ENCODE results near the gene PLXNA4. TPM values are rescaled to one million over a fixed set of nuclear protein-coding genes. Genes with fewer than 3 reads are reported as not detected.
A peak's percentile ranks its signal among the peaks of the same experiment; 100 is the strongest.

PLXNA4 gene
- polyA plus RNA-seq, 2 of the 4 experiments (the other 2 are of a cell fraction), result 0.12 to 0.34 TPM

DNA sequence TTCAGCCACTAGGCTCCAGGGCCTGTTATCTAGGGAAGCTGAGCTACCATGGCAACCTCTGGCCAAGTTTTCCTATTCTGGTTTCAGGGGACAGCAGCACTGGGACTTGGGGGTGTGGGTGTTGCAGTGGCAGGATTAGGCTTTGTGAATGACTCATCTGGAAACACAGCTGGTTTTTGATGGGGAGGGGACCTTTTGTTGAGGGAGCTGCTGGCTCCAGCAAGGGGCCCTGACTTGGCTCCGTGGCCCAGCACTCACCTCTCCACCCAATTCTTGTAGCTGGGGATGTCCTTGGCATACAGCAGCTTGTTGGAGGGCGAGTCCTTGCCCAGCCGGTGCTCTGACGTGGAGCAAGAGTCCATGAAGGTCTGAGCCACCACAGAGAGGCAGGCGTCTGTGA lies 435.9 kb downstream of the PLXNA4 start:
- Histone ChIP-seq H3K4me1 (peaks cover 55% of the 10 kb centered on the region), H3K4me2 (peak overlapping the region; percentile 17; the same call in 1 of the 3 replicates), H3K27ac (peak overlapping the region; percentile 30 to 48; a peak in 4 of 6 replicates), H3K4me3 (no peak overlapping the region), H3K9me3 (no peaks in the 10 kb centered on the region)
- DNase-seq (ENCODE audit: low read depth in 1 of 2, low spot score in 1 of 2) (no peak), ATAC-seq (no peak), FAIRE-seq (no peak)
- POLR2A ChIA-PET, result no interaction called here
- no peak for TF ChIP-seq HEYL (CRISPR knock-in tag; IDR thresholded peaks at IDR 0.05)
- TF ChIP-seq FOSL2 (IDR thresholded peaks at IDR 0.05), result no peak
- 0 out of 2 replicates have a peak, but pooled peaks have one; percentile 14 for TF ChIP-seq FOSL2 (CRISPR knock-in tag; IDR thresholded peaks at IDR 0.05)
- TF ChIP-seq, protein P1, sequence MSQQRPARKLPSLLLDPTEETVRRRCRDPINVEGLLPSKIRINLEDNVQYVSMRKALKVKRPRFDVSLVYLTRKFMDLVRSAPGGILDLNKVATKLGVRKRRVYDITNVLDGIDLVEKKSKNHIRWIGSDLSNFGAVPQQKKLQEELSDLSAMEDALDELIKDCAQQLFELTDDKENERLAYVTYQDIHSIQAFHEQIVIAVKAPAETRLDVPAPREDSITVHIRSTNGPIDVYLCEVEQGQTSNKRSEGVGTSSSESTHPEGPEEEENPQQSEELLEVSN (IDR thresholded peaks at IDR 0.05; ENCODE audit: borderline replicate concordance, low read depth), result no peak
- TF ChIP-seq NPAS2 (CRISPR knock-in tag; IDR thresholded peaks at IDR 0.05; ENCODE audit: borderline replicate concordance), result no peak
- TF ChIP-seq, protein P2, sequence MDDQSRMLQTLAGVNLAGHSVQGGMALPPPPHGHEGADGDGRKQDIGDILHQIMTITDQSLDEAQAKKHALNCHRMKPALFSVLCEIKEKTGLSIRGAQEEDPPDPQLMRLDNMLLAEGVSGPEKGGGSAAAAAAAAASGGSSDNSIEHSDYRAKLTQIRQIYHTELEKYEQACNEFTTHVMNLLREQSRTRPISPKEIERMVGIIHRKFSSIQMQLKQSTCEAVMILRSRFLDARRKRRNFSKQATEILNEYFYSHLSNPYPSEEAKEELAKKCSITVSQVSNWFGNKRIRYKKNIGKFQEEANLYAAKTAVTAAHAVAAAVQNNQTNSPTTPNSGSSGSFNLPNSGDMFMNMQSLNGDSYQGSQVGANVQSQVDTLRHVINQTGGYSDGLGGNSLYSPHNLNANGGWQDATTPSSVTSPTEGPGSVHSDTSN (IDR thresholded peaks at IDR 0.05), result no peak
- CTCF ChIA-PET, result interaction anchor here (0.8 to 2.0 kb wide), 5 partner anchors 9 to 279 kb away, joined by 3 to 9 read pairs (median 3); no protein-coding TSS in a partner anchor
- WGBS (ENCODE audit: missing lambda C conversion rate), result 75% methylated on average over 4 of the region's 5 CpGs

DNA sequence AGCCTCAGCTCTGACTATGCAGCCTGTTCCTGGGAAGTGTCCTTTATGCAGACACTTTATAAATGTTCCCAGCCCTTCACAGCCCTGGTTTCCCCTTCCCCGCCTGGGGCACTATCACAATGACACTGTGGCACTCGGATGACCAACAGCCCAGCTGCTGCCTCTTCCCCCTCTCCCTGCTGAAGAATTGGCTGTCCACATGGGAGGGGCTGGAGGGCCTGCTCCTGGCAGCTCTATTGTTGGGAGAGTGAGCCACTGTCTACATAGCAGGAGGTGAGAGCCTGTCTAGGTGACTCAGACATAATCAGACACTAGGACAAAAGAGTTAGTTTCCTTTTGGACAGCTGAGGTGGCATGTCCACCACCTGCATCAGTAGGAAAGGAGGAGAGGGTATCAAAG lies 437.5 kb downstream of the PLXNA4 start:
- ATAC-seq, result peak; percentile 58 to 84; a peak in 5 of 6 replicates
- TF ChIP-seq ZC3H11A (IDR thresholded peaks at IDR 0.05) (no peak), JUN (IDR thresholded peaks at IDR 0.05) (no peak), JUNB (IDR thresholded peaks at IDR 0.05) (peak; percentile 43; the same call in 1 of the 2 replicates), HOXB13 (CRISPR knock-in tag; IDR thresholded peaks at IDR 0.05; ENCODE audit: low read depth) (no peak), HOXB5 (CRISPR knock-in tag; IDR thresholded peaks at IDR 0.05) (no peak), GATA3 (IDR thresholded peaks at IDR 0.05; ENCODE audit: borderline replicate concordance) (peak; percentile 50; the same call in 1 of the 2 replicates), TP53 (CRISPR knock-in tag; IDR thresholded peaks at IDR 0.05) (no peak), NFE2L2 (conservative IDR thresholded peaks at IDR 0.05; ENCODE audit: low read length) (no peak), SREBF2 (IDR thresholded peaks at IDR 0.05) (no peak), CBX2 (IDR thresholded peaks at IDR 0.05; ENCODE audit: borderline replicate concordance, low read depth) (no peak), ZFP36 (IDR thresholded peaks at IDR 0.05; ENCODE audit: borderline replicate concordance, partially characterized antibody) (no peak), KDM1A (IDR thresholded peaks at IDR 0.05; ENCODE audit: low read depth) (no peak), NPAS2 (CRISPR knock-in tag; IDR thresholded peaks at IDR 0.05; ENCODE audit: borderline replicate concordance) (no peak), FOSL2 (IDR thresholded peaks at IDR 0.05) (no peak), FOSL2 (CRISPR knock-in tag; IDR thresholded peaks at IDR 0.05) (peak; percentile 60), NR3C1 (IDR thresholded peaks at IDR 0.05) (no peak)
- TF ChIP-seq, protein P2 (IDR thresholded peaks at IDR 0.05), result no peak
- TF ChIP-seq, protein P3, sequence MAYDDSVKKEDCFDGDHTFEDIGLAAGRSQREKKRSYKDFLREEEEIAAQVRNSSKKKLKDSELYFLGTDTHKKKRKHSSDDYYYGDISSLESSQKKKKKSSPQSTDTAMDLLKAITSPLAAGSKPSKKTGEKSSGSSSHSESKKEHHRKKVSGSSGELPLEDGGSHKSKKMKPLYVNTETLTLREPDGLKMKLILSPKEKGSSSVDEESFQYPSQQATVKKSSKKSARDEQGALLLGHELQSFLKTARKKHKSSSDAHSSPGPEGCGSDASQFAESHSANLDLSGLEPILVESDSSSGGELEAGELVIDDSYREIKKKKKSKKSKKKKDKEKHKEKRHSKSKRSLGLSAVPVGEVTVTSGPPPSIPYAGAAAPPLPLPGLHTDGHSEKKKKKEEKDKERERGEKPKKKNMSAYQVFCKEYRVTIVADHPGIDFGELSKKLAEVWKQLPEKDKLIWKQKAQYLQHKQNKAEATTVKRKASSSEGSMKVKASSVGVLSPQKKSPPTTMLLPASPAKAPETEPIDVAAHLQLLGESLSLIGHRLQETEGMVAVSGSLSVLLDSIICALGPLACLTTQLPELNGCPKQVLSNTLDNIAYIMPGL (CRISPR knock-in tag; IDR thresholded peaks at IDR 0.05; ENCODE audit: borderline replicate concordance), result no peak
- TF ChIP-seq, protein P4, sequence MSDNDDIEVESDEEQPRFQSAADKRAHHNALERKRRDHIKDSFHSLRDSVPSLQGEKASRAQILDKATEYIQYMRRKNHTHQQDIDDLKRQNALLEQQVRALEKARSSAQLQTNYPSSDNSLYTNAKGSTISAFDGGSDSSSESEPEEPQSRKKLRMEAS (IDR thresholded peaks at IDR 0.05), result peak; percentile 34; the same call in 1 of the 2 replicates
- TF ChIP-seq, protein P5, sequence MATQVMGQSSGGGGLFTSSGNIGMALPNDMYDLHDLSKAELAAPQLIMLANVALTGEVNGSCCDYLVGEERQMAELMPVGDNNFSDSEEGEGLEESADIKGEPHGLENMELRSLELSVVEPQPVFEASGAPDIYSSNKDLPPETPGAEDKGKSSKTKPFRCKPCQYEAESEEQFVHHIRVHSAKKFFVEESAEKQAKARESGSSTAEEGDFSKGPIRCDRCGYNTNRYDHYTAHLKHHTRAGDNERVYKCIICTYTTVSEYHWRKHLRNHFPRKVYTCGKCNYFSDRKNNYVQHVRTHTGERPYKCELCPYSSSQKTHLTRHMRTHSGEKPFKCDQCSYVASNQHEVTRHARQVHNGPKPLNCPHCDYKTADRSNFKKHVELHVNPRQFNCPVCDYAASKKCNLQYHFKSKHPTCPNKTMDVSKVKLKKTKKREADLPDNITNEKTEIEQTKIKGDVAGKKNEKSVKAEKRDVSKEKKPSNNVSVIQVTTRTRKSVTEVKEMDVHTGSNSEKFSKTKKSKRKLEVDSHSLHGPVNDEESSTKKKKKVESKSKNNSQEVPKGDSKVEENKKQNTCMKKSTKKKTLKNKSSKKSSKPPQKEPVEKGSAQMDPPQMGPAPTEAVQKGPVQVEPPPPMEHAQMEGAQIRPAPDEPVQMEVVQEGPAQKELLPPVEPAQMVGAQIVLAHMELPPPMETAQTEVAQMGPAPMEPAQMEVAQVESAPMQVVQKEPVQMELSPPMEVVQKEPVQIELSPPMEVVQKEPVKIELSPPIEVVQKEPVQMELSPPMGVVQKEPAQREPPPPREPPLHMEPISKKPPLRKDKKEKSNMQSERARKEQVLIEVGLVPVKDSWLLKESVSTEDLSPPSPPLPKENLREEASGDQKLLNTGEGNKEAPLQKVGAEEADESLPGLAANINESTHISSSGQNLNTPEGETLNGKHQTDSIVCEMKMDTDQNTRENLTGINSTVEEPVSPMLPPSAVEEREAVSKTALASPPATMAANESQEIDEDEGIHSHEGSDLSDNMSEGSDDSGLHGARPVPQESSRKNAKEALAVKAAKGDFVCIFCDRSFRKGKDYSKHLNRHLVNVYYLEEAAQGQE (IDR thresholded peaks at IDR 0.05), result no peak
- peak overlapping the region; percentile 48 to 55; a peak in 4 of 6 replicates for H3K27ac ChIP-seq
- no peak overlapping the region for H3K4me3 ChIP-seq
- peaks cover 48% of the 10 kb centered on the region for H3K4me1 ChIP-seq
- peak overlapping the region; percentile 23 for H3K4me2 ChIP-seq
- no peaks in the 10 kb centered on the region for H3K9me3 ChIP-seq
- ChIA-PET POLR2A (interaction anchor here (1.7 kb wide), 1 partner anchor 22 kb away, joined by 4 read pairs; no protein-coding TSS in a partner anchor), CTCF (interaction anchor here (0.9 to 2.0 kb wide), 2 partner anchors 194 to 450 kb away, joined by 3 to 9 read pairs; no protein-coding TSS in a partner anchor)
- DNase-seq (ENCODE audit: low read depth in 1 of 2, low spot score in 1 of 2), result peak; percentile 51 to 63
- 28% methylated on average over 2 of the region's 2 CpGs for WGBS (ENCODE audit: missing lambda C conversion rate)
- no peak for FAIRE-seq

Measured in A549 (cell line).